HEK293T (cell line): Measurements from ENCODE around the gene SLAMF1.

ENCODE experiments used
- CTCF ChIA-PET: fragments of 350-600 bp; formaldehyde crosslinking; extraction: SDS; loops from one replicate; lab custom pipeline; 2021; ENCODE audit warnings: antibody characterized with exemption, inconsistent platforms; lab: Yijun Ruan, JAX
- POLR2A ChIA-PET: fragments of 350-600 bp; formaldehyde crosslinking; extraction: SDS; loops from one replicate; lab custom pipeline; 2020; ENCODE audit warnings: antibody characterized with exemption, inconsistent platforms; lab: Yijun Ruan, JAX
- DNase-seq: peaks from one replicate; pipeline ENCODE4 v3.0.0; 2012; ENCODE audit warnings: mixed read lengths; ENCODE audit errors: extremely low spot score
- ARNT ChIP-seq: fragments of 450-650 bp; IDR thresholded peaks from 2 replicates; pipeline ENCODE4 v1.6.1; 2017; ENCODE audit warnings: mild to moderate bottlenecking
- BHLHE40 ChIP-seq: fragments of 450-650 bp; IDR thresholded peaks from 2 replicates; pipeline ENCODE4 v1.6.1; 2016; ENCODE audit warnings: mild to moderate bottlenecking, moderate library complexity, borderline replicate concordance
- CTBP1 ChIP-seq: fragments of 450-650 bp; IDR thresholded peaks from 2 replicates; pipeline ENCODE4 v1.6.1; 2016; ENCODE audit warnings: borderline replicate concordance
- ELF4 ChIP-seq: fragments of 450-650 bp; IDR thresholded peaks from 2 replicates; pipeline ENCODE4 v1.6.1; 2017; ENCODE audit warnings: antibody characterized with exemption
- FOXA1 ChIP-seq: fragments of 450-650 bp; IDR thresholded peaks from 2 replicates; pipeline ENCODE4 v1.6.1; 2016; ENCODE audit warnings: mild to moderate bottlenecking
- FOXK2 ChIP-seq: fragments of 450-650 bp; IDR thresholded peaks from 2 replicates; pipeline ENCODE4 v1.6.1; 2016; ENCODE audit warnings: mild to moderate bottlenecking
- FOXM1 ChIP-seq: fragments of 450-650 bp; IDR thresholded peaks from 2 replicates; pipeline ENCODE4 v1.6.1; 2017; ENCODE audit warnings: mild to moderate bottlenecking, borderline replicate concordance
- HDGF ChIP-seq: fragments of 450-650 bp; IDR thresholded peaks from 2 replicates; pipeline ENCODE4 v1.6.1; 2017; ENCODE audit warnings: antibody characterized with exemption, borderline replicate concordance
- L3MBTL2 ChIP-seq: fragments of 450-650 bp; conservative IDR thresholded peaks from 2 replicates; pipeline ENCODE4 v1.6.1; 2016; ENCODE audit warnings: mild to moderate bottlenecking
- LEF1 ChIP-seq: fragments of 450-650 bp; IDR thresholded peaks from 2 replicates; pipeline ENCODE4 v1.6.1; 2017; ENCODE audit warnings: mild to moderate bottlenecking, borderline replicate concordance
- NFRKB ChIP-seq: fragments of 450-650 bp; IDR thresholded peaks from 2 replicates; pipeline ENCODE4 v1.6.1; 2016; ENCODE audit warnings: mild to moderate bottlenecking, moderate library complexity
- SP1 ChIP-seq: fragments of 450-650 bp; IDR thresholded peaks from 2 replicates; pipeline ENCODE4 v1.6.1; 2017
- SUZ12 ChIP-seq: fragments of 450-650 bp; IDR thresholded peaks from 2 replicates; pipeline ENCODE4 v1.6.1; 2016; ENCODE audit warnings: mild to moderate bottlenecking
- TARDBP ChIP-seq: fragments of 450-650 bp; IDR thresholded peaks from 2 replicates; pipeline ENCODE4 v1.6.1; 2016
- ZNF384 ChIP-seq: fragments of 450-650 bp; IDR thresholded peaks from 2 replicates; pipeline ENCODE4 v1.6.1; 2016
- TF ChIP-seq, protein P1 (sequence below): fragments of 450-650 bp; IDR thresholded peaks from 2 replicates; pipeline ENCODE4 v1.6.1; 2016

The SLAMF1 gene

DNA sequence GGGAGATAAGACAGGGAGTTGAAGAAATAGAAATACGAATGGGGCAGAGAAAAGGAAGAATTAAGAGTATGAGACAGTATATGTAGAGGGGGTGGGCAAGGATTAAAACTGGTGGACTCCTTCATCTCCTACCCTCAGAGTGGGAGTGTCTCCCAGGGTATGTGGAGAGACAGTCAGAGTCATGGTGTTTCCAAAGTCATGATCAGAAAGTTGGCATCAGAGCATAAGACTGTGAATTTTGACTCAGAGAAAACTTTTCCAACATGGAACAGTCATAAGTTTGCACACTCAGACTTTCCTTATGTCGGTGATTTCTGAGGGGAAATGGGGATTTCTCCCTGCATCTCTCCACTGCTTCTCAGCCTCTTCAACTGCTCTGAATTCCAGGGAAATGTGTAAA is 70.0 kb downstream of the SLAMF1 start:
- TF ChIP-seq ELF4 (no peak), NFRKB (no peak), ZNF384 (no peak), ARNT (no peak), SUZ12 (no peak), FOXK2 (no peak), L3MBTL2 (no peak), TARDBP (no peak), BHLHE40 (no peak), CTBP1 (no peak), FOXM1 (no peak), LEF1 (no peak), FOXA1 (no peak), SP1 (no peak)
- TF ChIP-seq, protein P1, sequence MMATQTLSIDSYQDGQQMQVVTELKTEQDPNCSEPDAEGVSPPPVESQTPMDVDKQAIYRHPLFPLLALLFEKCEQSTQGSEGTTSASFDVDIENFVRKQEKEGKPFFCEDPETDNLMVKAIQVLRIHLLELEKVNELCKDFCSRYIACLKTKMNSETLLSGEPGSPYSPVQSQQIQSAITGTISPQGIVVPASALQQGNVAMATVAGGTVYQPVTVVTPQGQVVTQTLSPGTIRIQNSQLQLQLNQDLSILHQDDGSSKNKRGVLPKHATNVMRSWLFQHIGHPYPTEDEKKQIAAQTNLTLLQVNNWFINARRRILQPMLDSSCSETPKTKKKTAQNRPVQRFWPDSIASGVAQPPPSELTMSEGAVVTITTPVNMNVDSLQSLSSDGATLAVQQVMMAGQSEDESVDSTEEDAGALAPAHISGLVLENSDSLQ = no peak
- POLR2A ChIA-PET = no interaction called here
- no peak for DNase-seq
- CTCF ChIA-PET = interaction anchor here (0.6 kb wide), 1 partner anchor 227 kb away, joined by 5 read pairs; no protein-coding TSS in a partner anchor

DNA sequence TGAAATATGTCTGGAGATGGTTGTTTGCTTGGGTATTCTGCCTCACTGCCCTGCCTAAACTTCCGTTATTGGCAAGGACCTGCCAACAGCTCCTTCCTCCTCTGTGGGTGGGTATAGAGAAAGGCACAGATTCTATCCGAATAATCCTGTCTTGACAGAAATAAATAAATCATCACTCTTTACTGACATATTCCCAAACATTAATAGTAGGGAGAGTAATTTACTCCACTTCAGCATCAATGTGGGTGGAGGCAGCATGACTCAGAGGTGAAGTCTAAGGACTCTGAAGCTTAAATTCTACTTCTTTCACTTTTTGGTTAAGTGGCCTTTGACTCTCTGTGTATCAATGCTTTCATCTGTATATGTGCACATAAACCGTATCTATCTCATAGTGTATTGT is 70.5 kb downstream of the SLAMF1 start:
- ChIA-PET POLR2A (no interaction called here), CTCF (no interaction called here)
- TF ChIP-seq FOXK2 (no peak), SUZ12 (no peak), ARNT (no peak), LEF1 (no peak), BHLHE40 (no peak), CTBP1 (no peak), SP1 (no peak), FOXM1 (no peak), ELF4 (no peak), ZNF384 (no peak), HDGF (no peak), NFRKB (no peak)
- TF ChIP-seq, protein P1 = no peak
- no peak for DNase-seq

DNA sequence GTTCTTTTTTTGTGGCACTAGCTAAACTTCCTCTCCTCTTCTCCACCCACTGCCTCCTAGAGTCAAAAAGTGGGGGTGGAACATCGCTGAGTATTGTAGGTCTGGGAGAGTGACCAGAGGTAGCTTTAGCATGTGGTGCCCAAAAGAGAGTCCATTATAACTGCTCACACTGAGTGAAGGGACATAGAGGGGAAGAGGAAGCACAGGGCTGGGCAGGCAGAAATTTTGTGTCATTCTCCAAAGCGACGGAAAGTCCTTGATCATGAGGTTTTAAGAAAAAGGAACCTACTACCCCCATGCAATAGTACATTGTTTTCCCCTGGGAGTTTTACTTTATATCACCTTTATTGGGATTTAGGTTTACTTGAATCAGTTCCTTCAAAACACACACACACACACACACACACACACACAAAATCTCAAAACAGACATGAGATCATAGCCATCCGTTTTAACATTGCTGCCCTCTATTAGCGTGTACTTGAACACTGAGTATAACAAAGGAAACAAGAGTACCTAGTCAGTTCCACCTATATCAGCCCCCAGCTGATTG is 71.7 kb downstream of the SLAMF1 start:
- no peak for TF ChIP-seq ZNF384
- TF ChIP-seq ELF4 = no peak
- TF ChIP-seq TARDBP = no peak
- no peak for TF ChIP-seq BHLHE40
- no peak for TF ChIP-seq SUZ12
- no peak for TF ChIP-seq FOXK2
- TF ChIP-seq CTBP1 = no peak
- TF ChIP-seq FOXM1 = no peak
- TF ChIP-seq FOXA1 = no peak
- DNase-seq = no peak
- POLR2A ChIA-PET = no interaction called here
- CTCF ChIA-PET = no interaction called here

DNA sequence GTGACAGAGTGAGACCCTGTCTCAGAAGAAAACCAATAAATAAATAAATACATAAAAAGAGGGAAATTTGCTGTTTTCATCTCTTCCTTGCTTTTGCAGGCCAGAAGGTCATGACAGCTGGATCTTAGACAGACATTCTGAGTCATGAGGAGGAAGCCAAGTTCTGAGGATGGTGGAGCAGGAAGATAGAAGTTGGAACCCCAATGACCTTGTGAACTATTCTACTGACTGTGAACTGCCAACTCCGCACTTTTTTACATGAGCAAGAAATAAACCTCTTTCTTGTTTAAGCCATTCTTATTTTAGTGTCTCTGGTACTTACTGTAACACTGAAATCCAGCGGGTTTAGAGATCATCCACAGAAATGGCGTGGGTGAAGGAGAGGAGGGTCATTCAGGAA is 76.0 kb downstream of the SLAMF1 start:
- POLR2A ChIA-PET = no interaction called here
- CTCF ChIA-PET = no interaction called here
- TF ChIP-seq HDGF (no peak), TARDBP (no peak), ARNT (no peak), FOXK2 (no peak), ZNF384 (no peak), CTBP1 (no peak), BHLHE40 (no peak), ELF4 (no peak), LEF1 (no peak), NFRKB (no peak), L3MBTL2 (no peak), FOXA1 (no peak), FOXM1 (no peak), SUZ12 (no peak), SP1 (no peak)
- TF ChIP-seq, protein P1 = no peak
- DNase-seq = no peak

DNA sequence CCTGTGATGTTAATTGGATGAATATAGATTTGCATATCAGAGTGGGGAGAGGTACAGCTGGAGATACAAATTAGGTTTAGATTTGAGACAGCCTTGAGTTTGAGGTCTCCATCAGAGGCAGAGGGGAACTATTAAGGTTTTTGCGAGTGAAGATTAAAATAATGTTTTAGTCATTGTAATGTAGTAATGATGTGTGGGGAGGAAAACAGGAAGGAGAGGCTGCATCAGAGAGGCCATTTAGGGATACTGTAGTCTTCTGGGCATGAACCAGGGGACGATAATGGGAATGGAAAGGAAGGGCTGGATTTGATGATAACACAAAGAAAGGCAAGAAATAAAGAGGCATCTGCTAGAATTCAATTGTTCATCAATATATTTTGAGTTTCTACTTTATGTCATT is 77.0 kb downstream of the SLAMF1 start:
- POLR2A ChIA-PET = no interaction called here
- CTCF ChIA-PET = interaction anchor here (0.6 kb wide), 1 partner anchor 10 kb away, joined by 3 read pairs; no protein-coding TSS in a partner anchor
- TF ChIP-seq, protein P1 = no peak
- no peak for TF ChIP-seq BHLHE40
- TF ChIP-seq NFRKB = no peak
- TF ChIP-seq CTBP1 = no peak
- TF ChIP-seq ZNF384 = no peak
- no peak for TF ChIP-seq L3MBTL2
- TF ChIP-seq TARDBP = no peak
- no peak for DNase-seq
